ENCODE measurements around the gene RAB17.

- no peak for TF ChIP-seq CTCF (IDR thresholded peaks at IDR 0.05; ENCODE audit: poor library complexity)
- no peak for TF ChIP-seq EZH2phosphoT487 (IDR thresholded peaks at IDR 0.05; ENCODE audit: low read depth, severe bottlenecking, unreplicated experiment)
Observed at GRCh38 chr2:237637429-237638135, 47.0 kb upstream of the RAB17 start.

Measured in hepatocyte (in vitro differentiated cells).